Stomach (tissue), 4 donors: Measurements from ENCODE around the gene SEMA3A.
"Not testable (repeated sequence)": the region's sequence is repeated elsewhere in the genome, so short reads cannot be mapped to it uniquely, and the experiment has no call there.

Experiments used
- CTCF ChIP-seq, 7 experiments: fragments of 450-650 bp in 4 of 7; fragments of 200-600 bp in 3 of 7; sonication (generic) in 3 of 7; IDR thresholded peaks; one replicate each; pipeline ENCODE4 v1.5.1; 2016 to 2019; ENCODE audit warnings: antibody characterized with exemption in 7 of 7, control low read depth in 2 of 7, mild to moderate bottlenecking in 1 of 7
- POLR2A ChIP-seq, 4 donors: fragments of 450-650 bp; IDR thresholded peaks; one replicate each; pipeline ENCODE4 v1.6.1; 2016; ENCODE audit warnings: antibody characterized with exemption in 4 of 4, control low read depth in 2 of 4, mild to moderate bottlenecking in 1 of 4, moderate library complexity in 1 of 4
- POLR2AphosphoS5 ChIP-seq, 3 donors: sonication (generic); formaldehyde crosslinking; IDR thresholded peaks; one replicate each; pipeline ENCODE4 v1.6.1; 2016; ENCODE audit warnings: antibody characterized with exemption in 3 of 3

DNA sequence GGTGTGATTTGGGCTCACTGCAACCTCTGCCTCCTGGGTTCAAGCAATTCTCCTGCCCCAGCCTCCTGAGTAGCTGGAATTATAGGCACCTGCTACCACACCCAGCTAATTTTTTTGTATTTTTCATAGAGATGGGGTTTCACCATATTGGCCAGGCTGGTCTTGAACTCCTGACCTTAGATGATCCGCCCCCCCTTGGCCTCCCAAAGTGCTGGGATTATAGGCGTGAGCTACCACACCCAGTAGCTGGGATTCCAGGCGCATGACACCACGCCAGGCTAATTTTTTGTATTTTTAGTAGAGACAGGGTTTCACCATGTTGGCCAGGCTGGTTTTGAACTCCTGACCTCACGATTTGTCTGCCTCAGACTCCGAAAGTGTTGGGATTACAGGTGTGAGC is 20.2 kb upstream of the SEMA3A start:
- TF ChIP-seq POLR2A, CTCF, POLR2AphosphoS5 (IDR thresholded peaks at IDR 0.05): not testable (repeated sequence)
